HCT116 (cell line): Measurements from ENCODE around the gene HSF4. TPM values are rescaled to one million over a fixed set of nuclear protein-coding genes. Genes with fewer than 3 reads are reported as not detected.

Experiments
- ATAC-seq: fragments of 200-7000 bp; cut with Tn5 transposase; 2 replicates; pipeline ENCODE4 v1.9.1; 2020; ENCODE audit warnings: mild to moderate bottlenecking, moderate library complexity
- BruUV-seq: library from RNA; stranded (reverse); fragments of 400-500 nt; replicated peaks from 2 replicates; lab custom pipeline; 2021; lab: Mats Ljungman, UMichigan
- CTCF ChIA-PET: fragments of 300-600 bp; sonication (Branson Sonifier 250); formaldehyde crosslinking; loops from one replicate; lab custom pipeline; 2021; ENCODE audit warnings: antibody characterized with exemption; lab: Charles Lee
- POLR2A ChIA-PET: fragments of 300-600, 350-600 bp; sonication (Branson Sonifier 250); formaldehyde crosslinking; loops from one replicate; lab custom pipeline; 2021; ENCODE audit warnings: antibody characterized with exemption; lab: Charles Lee
- RAD21 ChIA-PET, 2 experiments: fragments of 300-600 bp; sonication (Branson Sonifier 250); formaldehyde crosslinking; loops; one replicate each; lab custom pipeline; 2023; ENCODE audit warnings: low total read pairs in 2 of 2; ENCODE audit not compliant: uncharacterized antibody in 2 of 2, unreplicated experiment in 2 of 2, low non-redundant PET in 1 of 2; lab: Charles Lee
- DNase-seq: peaks from one replicate; pipeline ENCODE4 v3.0.0-alpha.2; 2010; ENCODE audit warnings: low read depth, low spot score
- H2AFZ ChIP-seq: fragments of 200-600 bp; shearing (Covaris generic), sonication (generic); 2 replicates; pipeline ENCODE4 v1.6.1; 2017; ENCODE audit warnings: low read depth, mixed run types, mixed read lengths, antibody characterized with exemption, low read length; ENCODE audit not compliant: poor library complexity, severe bottlenecking
- H3K27ac ChIP-seq: 2 replicates; pipeline ENCODE4 v1.5.1; 2012; ENCODE audit warnings: low read depth, low read length
- H3K27me3 ChIP-seq: fragments of 200-600 bp; sonication (generic); 2 replicates; pipeline ENCODE4 v1.6.1; 2016; ENCODE audit warnings: mixed run types, low read length, mixed read lengths; ENCODE audit not compliant: insufficient read depth
- H3K36me3 ChIP-seq, 2 experiments: fragments of 200-500 bp in 1 of 2; fragments of 200-600 bp in 1 of 2; sonication (Bioruptor generic) in 1 of 2; sonication (generic) in 1 of 2; 2 replicates each; pipeline versions ENCODE4 v1.5.1 to v1.6.1; 2014 to 2016; ENCODE audit warnings: low read length in 2 of 2, inconsistent platforms in 1 of 2, mixed read lengths in 1 of 2, mixed run types in 1 of 2; ENCODE audit not compliant: insufficient read depth in 2 of 2, control insufficient read depth in 1 of 2
- H3K4me1 ChIP-seq, 2 experiments: fragments of 200-600 bp in 1 of 2; sonication (generic) in 1 of 2; 2 replicates each; pipeline versions ENCODE4 v1.5.1 to v1.6.1; 2012 to 2017; ENCODE audit warnings: low read length in 2 of 2, inconsistent platforms in 1 of 2, mild to moderate bottlenecking in 1 of 2, mixed read lengths in 1 of 2, mixed run types in 1 of 2, moderate library complexity in 1 of 2; ENCODE audit not compliant: insufficient read depth in 2 of 2, control insufficient read depth in 1 of 2
- H3K4me2 ChIP-seq: fragments of 200-600 bp; sonication (generic); 2 replicates; pipeline ENCODE4 v1.6.1; 2017; ENCODE audit warnings: mixed run types, low read length, mixed read lengths
- H3K4me3 ChIP-seq, 2 experiments: fragments of 200-600 bp in 1 of 2; sonication (generic) in 1 of 2; replicated peaks in 1 of 2; 2 replicates each; pipeline ENCODE4 v1.5.1; 2011 to 2016; ENCODE audit warnings: low read length in 2 of 2, control low read depth in 1 of 2, low read depth in 1 of 2, mild to moderate bottlenecking in 1 of 2, mixed read lengths in 1 of 2, mixed run types in 1 of 2
- H3K79me2 ChIP-seq: fragments of 200-600 bp; sonication (generic); 2 replicates; pipeline ENCODE4 v1.6.1; 2017; ENCODE audit warnings: mild to moderate bottlenecking, mixed run types, low read length, moderate library complexity, mixed read lengths; ENCODE audit not compliant: insufficient read depth
- H3K9ac ChIP-seq: fragments of 200-600 bp; sonication (generic); 2 replicates; pipeline ENCODE4 v1.6.1; 2016; ENCODE audit warnings: low read length, mixed read lengths
- H3K9me2 ChIP-seq: fragments of 200-600 bp; sonication (generic), shearing (Covaris generic); 2 replicates; pipeline ENCODE4 v1.6.1; 2017; ENCODE audit warnings: mixed run types, mild to moderate bottlenecking, moderate library complexity; ENCODE audit not compliant: insufficient read depth
- H3K9me3 ChIP-seq, 2 experiments: fragments of 200-500 bp in 1 of 2; fragments of 200-600 bp in 1 of 2; sonication (Bioruptor generic) in 1 of 2; sonication (generic) in 1 of 2; 2 replicates each; pipeline ENCODE4 v1.6.1; 2014 to 2017; ENCODE audit warnings: low read length in 2 of 2, mixed read lengths in 2 of 2, inconsistent platforms in 1 of 2, low read depth in 1 of 2, mild to moderate bottlenecking in 1 of 2, mixed run types in 1 of 2, moderate library complexity in 1 of 2; ENCODE audit not compliant: control insufficient read depth in 1 of 2, insufficient read depth in 1 of 2
- H4K20me1 ChIP-seq: fragments of 200-600 bp; sonication (generic), shearing (Covaris generic); 2 replicates; pipeline ENCODE4 v1.6.1; 2017; ENCODE audit warnings: mixed run types, mild to moderate bottlenecking, moderate library complexity; ENCODE audit not compliant: insufficient read depth
- EGR1 ChIP-seq: IDR thresholded peaks from 2 replicates; pipeline ENCODE4 v1.6.1; 2012; ENCODE audit warnings: low read depth
- EZH2 ChIP-seq: fragments of 200-600 bp; sonication (generic); IDR thresholded peaks from 2 replicates; pipeline ENCODE4 v1.6.1; 2017; ENCODE audit warnings: antibody characterized with exemption, mixed run types
- EZH2phosphoT487 ChIP-seq: fragments of 200-600 bp; IDR thresholded peaks from 2 replicates; pipeline ENCODE4 v1.6.1; 2018; ENCODE audit warnings: antibody characterized with exemption, borderline replicate concordance
- FOSL1 ChIP-seq: IDR thresholded peaks from 2 replicates; pipeline ENCODE4 v1.6.1; 2012; ENCODE audit warnings: low read depth
- POLR2AphosphoS5 ChIP-seq: IDR thresholded peaks from 2 replicates; pipeline ENCODE4 v1.6.1; 2011; ENCODE audit warnings: mild to moderate bottlenecking, low read depth, low read length, moderate library complexity
- SP1 ChIP-seq: IDR thresholded peaks from 2 replicates; pipeline ENCODE4 v1.6.1; 2012; ENCODE audit warnings: low read depth
- SRF ChIP-seq: IDR thresholded peaks from 2 replicates; pipeline ENCODE4 v1.6.1; 2012; ENCODE audit warnings: low read depth
- TCF7L2 ChIP-seq: IDR thresholded peaks from 2 replicates; pipeline ENCODE4 v1.7.0; 2011; ENCODE audit warnings: borderline replicate concordance, inconsistent platforms; ENCODE audit not compliant: insufficient read depth, insufficient read length; ENCODE audit errors: extremely low read depth
- ZFX ChIP-seq: fragments of 450-650 bp; IDR thresholded peaks from 2 replicates; pipeline ENCODE4 v1.6.1; 2017
- ZNF274 ChIP-seq: fragments of 200-500 bp; sonication (Bioruptor generic); IDR thresholded peaks from 2 replicates; pipeline ENCODE4 v1.6.1; 2014; ENCODE audit warnings: mild to moderate bottlenecking, low read depth, low read length, inconsistent platforms
- intact Hi-C: fragments of 100-400 bp; cut with micrococcal nuclease; formaldehyde crosslinking; loops from 2 replicates; pipeline ENCODE4 v1.10.0; 2022
- total RNA-seq: library from RNA; stranded (reverse); gene quantifications from one replicate; pipeline ENCODE4 v1.2.1, GENCODE V29; 2021; ENCODE audit not compliant: unreplicated experiment
- TF ChIP-seq, protein P1 (sequence below): IDR thresholded peaks from 2 replicates; pipeline ENCODE4 v1.6.1; 2011; ENCODE audit warnings: mild to moderate bottlenecking, low read length, moderate library complexity; ENCODE audit not compliant: insufficient replicate concordance; ENCODE audit errors: extremely low read depth
- TF ChIP-seq, protein P2 (sequence below), 3 experiments: fragments of 200-600 bp in 1 of 3; sonication (generic) in 1 of 3; IDR thresholded peaks in 2 of 3; conservative IDR thresholded peaks in 1 of 3; 2 replicates each; pipeline ENCODE4 v1.5.1; 2012 to 2017; ENCODE audit warnings: low read depth in 2 of 3, low read length in 2 of 3, antibody characterized with exemption in 1 of 3, borderline replicate concordance in 1 of 3, control low read depth in 1 of 3, mild to moderate bottlenecking in 1 of 3, mixed read lengths in 1 of 3, mixed run types in 1 of 3, moderate library complexity in 1 of 3; ENCODE audit not compliant: insufficient read depth in 1 of 3

HSF4 gene
- total RNA-seq, 1 experiment from 2014 or later: 46.6 TPM

GRCh38 chr16:67170949-67171649 lies 6.6 kb downstream of the HSF4 start:
- Histone ChIP-seq H3K79me2 (peaks cover 8% of the 10 kb centered on the region; the same call in 1 of the 2 replicates), H3K36me3 (0 out of 4 replicates have a peak, but pooled peaks cover 0 to 6% of the 10 kb centered on the region in 2 experiments), H3K27ac (peak overlapping the region; percentile 81), H3K9me3 (no peaks in the 10 kb centered on the region), H4K20me1 (no peaks in the 10 kb centered on the region), H3K9me2 (no peaks in the 10 kb centered on the region), H3K9ac (peak overlapping the region; percentile 90), H3K27me3 (no peaks in the 10 kb centered on the region), H3K4me2 (peak overlapping the region; percentile 100), H3K4me1 (peaks cover 42 to 65% of the 10 kb centered on the region in 2 experiments), H3K4me3 (peak overlapping the region; percentile 64 to 75), H2AFZ (no peak overlapping the region)
- DNase-seq (no peak), ATAC-seq (peak; percentile 2)
- BruUV-seq: TSS peak; percentile 27
- intact Hi-C loops: no loop called here
- ChIA-PET RAD21 (interaction anchor here (0.7 to 1.7 kb wide), 3 partner anchors 20 to 153 kb away, joined by 3 to 6 read pairs (median 3); partner anchors contain the start of gene B3GNT9 (in 1 of the 2)), POLR2A (interaction anchor here (0.6 to 2.1 kb wide), 7 partner anchors 7 to 287 kb away, joined by 3 to 17 read pairs (median 4); partner anchors contain the start of genes FBXL8, TMEM208 and TRADD), CTCF (interaction anchor here (1.0 to 5.6 kb wide), 9 partner anchors 12 to 224 kb away, joined by 4 to 52 read pairs (median 6); partner anchors contain the start of genes CES3, FBXL8, FHOD1 and TRADD)
- TF ChIP-seq POLR2AphosphoS5 (no peak), TCF7L2 (peak; percentile 36)

GRCh38 chr16:67173323-67173722 lies 8.8 kb downstream of the HSF4 start:
- DNase-seq (no peak), ATAC-seq (no peak)
- H3K36me3 ChIP-seq: 0 out of 4 replicates have a peak, but pooled peaks cover 0 to 6% of the 10 kb centered on the region in 2 experiments
- no peak overlapping the region for H2AFZ ChIP-seq
- no peaks in the 10 kb centered on the region for H4K20me1 ChIP-seq
- H3K9ac ChIP-seq: peak overlapping the region; percentile 84
- no peaks in the 10 kb centered on the region for H3K9me3 ChIP-seq
- H3K9me2 ChIP-seq: no peaks in the 10 kb centered on the region
- RAD21 ChIA-PET: interaction anchor here in 1 of 2 experiments (1.2 kb wide), 1 partner anchor 155 kb away, joined by 3 read pairs; no protein-coding TSS in a partner anchor
- no peak for TF ChIP-seq SP1
- TF ChIP-seq EGR1: no peak
- no peak for TF ChIP-seq ZFX
- TF ChIP-seq EZH2: no peak
- TF ChIP-seq, protein P1, sequence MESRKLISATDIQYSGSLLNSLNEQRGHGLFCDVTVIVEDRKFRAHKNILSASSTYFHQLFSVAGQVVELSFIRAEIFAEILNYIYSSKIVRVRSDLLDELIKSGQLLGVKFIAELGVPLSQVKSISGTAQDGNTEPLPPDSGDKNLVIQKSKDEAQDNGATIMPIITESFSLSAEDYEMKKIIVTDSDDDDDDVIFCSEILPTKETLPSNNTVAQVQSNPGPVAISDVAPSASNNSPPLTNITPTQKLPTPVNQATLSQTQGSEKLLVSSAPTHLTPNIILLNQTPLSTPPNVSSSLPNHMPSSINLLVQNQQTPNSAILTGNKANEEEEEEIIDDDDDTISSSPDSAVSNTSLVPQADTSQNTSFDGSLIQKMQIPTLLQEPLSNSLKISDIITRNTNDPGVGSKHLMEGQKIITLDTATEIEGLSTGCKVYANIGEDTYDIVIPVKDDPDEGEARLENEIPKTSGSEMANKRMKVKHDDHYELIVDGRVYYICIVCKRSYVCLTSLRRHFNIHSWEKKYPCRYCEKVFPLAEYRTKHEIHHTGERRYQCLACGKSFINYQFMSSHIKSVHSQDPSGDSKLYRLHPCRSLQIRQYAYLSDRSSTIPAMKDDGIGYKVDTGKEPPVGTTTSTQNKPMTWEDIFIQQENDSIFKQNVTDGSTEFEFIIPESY: no peak
- no peak for TF ChIP-seq EZH2phosphoT487
- no peak for TF ChIP-seq ZNF274
- TF ChIP-seq TCF7L2: no peak
- TF ChIP-seq POLR2AphosphoS5: no peak
- TF ChIP-seq, protein P2, sequence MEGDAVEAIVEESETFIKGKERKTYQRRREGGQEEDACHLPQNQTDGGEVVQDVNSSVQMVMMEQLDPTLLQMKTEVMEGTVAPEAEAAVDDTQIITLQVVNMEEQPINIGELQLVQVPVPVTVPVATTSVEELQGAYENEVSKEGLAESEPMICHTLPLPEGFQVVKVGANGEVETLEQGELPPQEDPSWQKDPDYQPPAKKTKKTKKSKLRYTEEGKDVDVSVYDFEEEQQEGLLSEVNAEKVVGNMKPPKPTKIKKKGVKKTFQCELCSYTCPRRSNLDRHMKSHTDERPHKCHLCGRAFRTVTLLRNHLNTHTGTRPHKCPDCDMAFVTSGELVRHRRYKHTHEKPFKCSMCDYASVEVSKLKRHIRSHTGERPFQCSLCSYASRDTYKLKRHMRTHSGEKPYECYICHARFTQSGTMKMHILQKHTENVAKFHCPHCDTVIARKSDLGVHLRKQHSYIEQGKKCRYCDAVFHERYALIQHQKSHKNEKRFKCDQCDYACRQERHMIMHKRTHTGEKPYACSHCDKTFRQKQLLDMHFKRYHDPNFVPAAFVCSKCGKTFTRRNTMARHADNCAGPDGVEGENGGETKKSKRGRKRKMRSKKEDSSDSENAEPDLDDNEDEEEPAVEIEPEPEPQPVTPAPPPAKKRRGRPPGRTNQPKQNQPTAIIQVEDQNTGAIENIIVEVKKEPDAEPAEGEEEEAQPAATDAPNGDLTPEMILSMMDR (IDR thresholded peaks at IDR 0.05 in 2 of 3, conservative IDR thresholded peaks at IDR 0.05 in 1 of 3; ENCODE audit: borderline replicate concordance in 1 of 3, insufficient read depth in 1 of 3, low read depth in 2 of 3, low read length in 2 of 3): no peak
- no peak for TF ChIP-seq FOSL1
- no peak for TF ChIP-seq SRF
- no peaks in the 10 kb centered on the region for H3K27me3 ChIP-seq
- POLR2A ChIA-PET: interaction anchor here (1.1 to 2.0 kb wide), 3 partner anchors 10 to 18 kb away, joined by 3 to 11 read pairs (median 4); partner anchors contain the start of gene MATCAP1
- H3K4me2 ChIP-seq: peak overlapping the region; percentile 75
- peaks cover 8% of the 10 kb centered on the region; the same call in 1 of the 2 replicates for H3K79me2 ChIP-seq
- intact Hi-C loops: loop anchor here (1.0 kb wide), 1 partner anchor 158 kb away; no protein-coding TSS in a partner anchor
- H3K4me1 ChIP-seq: peaks cover 53 to 86% of the 10 kb centered on the region in 2 experiments
- no TSS peak for BruUV-seq
- H3K4me3 ChIP-seq: peak overlapping the region; percentile 67 to 70
- H3K27ac ChIP-seq: peak overlapping the region; percentile 97
- CTCF ChIA-PET: interaction anchor here (0.7 to 2.2 kb wide), 4 partner anchors 13 to 155 kb away, joined by 3 to 9 read pairs (median 6); no protein-coding TSS in a partner anchor
